Activated CD8-positive, alpha-beta T cell treated with anti-CD3 and anti-CD28 coated beads for 36 hours (primary cell): Measurements from ENCODE around the gene SSTR4. TPM values are rescaled to one million over a fixed set of nuclear protein-coding genes. Genes with fewer than 3 reads are reported as not detected.

ENCODE experiments used
- ATAC-seq: fragments of 200-7000 bp; cut with Tn5 transposase; one replicate; pipeline ENCODE4 v1.10.0; 2021; ENCODE audit warnings: mild to moderate bottlenecking, moderate library complexity
- CTCF ChIA-PET: fragments of 350-600 bp; sonication (Branson Sonifier 250); formaldehyde crosslinking; loops from one replicate; lab custom pipeline; 2021; ENCODE audit warnings: antibody characterized with exemption; lab: Charles Lee
- POLR2A ChIA-PET: fragments of 350-600 bp; sonication (Branson Sonifier 250); formaldehyde crosslinking; loops from one replicate; lab custom pipeline; 2021; ENCODE audit warnings: antibody characterized with exemption; lab: Charles Lee
- DNase-seq: peaks from one replicate; pipeline ENCODE4 v3.0.0-alpha.2; 2020
- H3K27ac Mint-ChIP-seq: one replicate; pipeline ENCODE4 v1.8.0; 2021; ENCODE audit warnings: mild to moderate bottlenecking, mixed read lengths
- H3K27me3 Mint-ChIP-seq: one replicate; pipeline ENCODE4 v1.8.0; 2021; ENCODE audit warnings: mixed read lengths
- H3K36me3 Mint-ChIP-seq: one replicate; pipeline ENCODE4 v1.8.0; 2021; ENCODE audit warnings: low read depth, mixed read lengths
- H3K4me1 Mint-ChIP-seq: one replicate; pipeline ENCODE4 v1.8.0; 2021; ENCODE audit warnings: low read depth, mixed read lengths
- H3K4me3 Mint-ChIP-seq: one replicate; pipeline ENCODE4 v1.8.0; 2021; ENCODE audit warnings: mild to moderate bottlenecking, moderate library complexity, mixed read lengths
- H3K9me3 Mint-ChIP-seq: one replicate; pipeline ENCODE4 v1.8.0; 2021; ENCODE audit warnings: mixed read lengths
- intact Hi-C: fragments of 100-400 bp; cut with micrococcal nuclease; formaldehyde crosslinking; loops from one replicate; pipeline ENCODE4 v1.10.0; 2022
- total RNA-seq, 2 experiments: library from RNA; stranded (reverse); gene quantifications; one replicate each; pipeline ENCODE4 v1.2.3, GENCODE V29; 2021
- TF ChIP-seq, protein P1 (sequence below): fragments of 200-600 bp; IDR thresholded peaks from one replicate; pipeline ENCODE4 v1.8.0; 2022; ENCODE audit warnings: antibody characterized with exemption, mild to moderate bottlenecking

SSTR4 gene
- total RNA-seq, 2 experiments from 2014 or later, result not detected

DNA sequence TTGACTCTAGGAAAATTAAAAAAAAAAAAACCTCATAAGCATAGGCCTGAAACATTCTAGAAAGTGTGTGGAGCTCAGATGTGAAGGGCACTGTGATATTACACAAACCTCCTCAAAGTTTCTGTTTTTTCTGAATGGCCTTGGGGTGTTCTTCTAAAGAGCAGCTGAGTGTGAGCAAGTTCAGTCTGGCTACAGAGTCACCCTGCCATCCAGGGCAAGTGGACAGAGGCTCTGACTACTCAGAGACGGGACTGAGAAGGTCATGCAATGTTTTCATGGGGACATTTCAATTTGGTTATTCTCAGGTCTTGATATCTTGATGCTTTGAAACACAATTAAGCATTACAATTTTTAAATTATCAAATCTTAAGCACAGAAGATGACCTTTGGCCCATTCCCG is 36.6 kb upstream of the SSTR4 start:
- DNase-seq, result no peak
- Mint-ChIP-seq H3K9me3 (no peaks in the 10 kb centered on the region), H3K27ac (no peak overlapping the region), H3K4me3 (no peak overlapping the region), H3K27me3 (peaks cover 3% of the 10 kb centered on the region), H3K4me1 (no peaks in the 10 kb centered on the region), H3K36me3 (no peaks in the 10 kb centered on the region)
- intact Hi-C loops, result no loop called here
- TF ChIP-seq, protein P1, sequence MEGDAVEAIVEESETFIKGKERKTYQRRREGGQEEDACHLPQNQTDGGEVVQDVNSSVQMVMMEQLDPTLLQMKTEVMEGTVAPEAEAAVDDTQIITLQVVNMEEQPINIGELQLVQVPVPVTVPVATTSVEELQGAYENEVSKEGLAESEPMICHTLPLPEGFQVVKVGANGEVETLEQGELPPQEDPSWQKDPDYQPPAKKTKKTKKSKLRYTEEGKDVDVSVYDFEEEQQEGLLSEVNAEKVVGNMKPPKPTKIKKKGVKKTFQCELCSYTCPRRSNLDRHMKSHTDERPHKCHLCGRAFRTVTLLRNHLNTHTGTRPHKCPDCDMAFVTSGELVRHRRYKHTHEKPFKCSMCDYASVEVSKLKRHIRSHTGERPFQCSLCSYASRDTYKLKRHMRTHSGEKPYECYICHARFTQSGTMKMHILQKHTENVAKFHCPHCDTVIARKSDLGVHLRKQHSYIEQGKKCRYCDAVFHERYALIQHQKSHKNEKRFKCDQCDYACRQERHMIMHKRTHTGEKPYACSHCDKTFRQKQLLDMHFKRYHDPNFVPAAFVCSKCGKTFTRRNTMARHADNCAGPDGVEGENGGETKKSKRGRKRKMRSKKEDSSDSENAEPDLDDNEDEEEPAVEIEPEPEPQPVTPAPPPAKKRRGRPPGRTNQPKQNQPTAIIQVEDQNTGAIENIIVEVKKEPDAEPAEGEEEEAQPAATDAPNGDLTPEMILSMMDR, result no peak
- no peak for ATAC-seq
- POLR2A ChIA-PET, result no interaction called here
- CTCF ChIA-PET, result interaction anchor here (1.1 kb wide), 1 partner anchor 608 kb away, joined by 3 read pairs; no protein-coding TSS in a partner anchor

DNA sequence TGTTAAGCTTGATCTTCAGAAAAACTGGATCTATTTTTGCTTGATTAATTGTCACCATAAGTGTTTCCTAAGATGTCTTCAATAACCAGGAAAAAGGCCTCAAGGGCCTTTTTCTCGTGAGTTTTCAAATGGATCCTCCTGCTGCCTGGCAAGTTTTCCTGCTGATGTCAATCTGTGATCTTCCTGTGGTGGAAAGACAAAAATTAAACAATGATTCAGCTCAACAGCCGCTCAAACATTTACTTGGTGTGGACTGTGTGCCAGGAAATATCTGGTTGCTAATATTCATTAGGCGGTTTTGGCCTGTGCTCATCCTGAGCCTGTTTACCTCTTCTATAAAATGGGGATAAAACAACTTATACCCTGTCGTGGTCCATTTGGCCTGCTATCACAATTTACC is 35.4 kb upstream of the SSTR4 start:
- TF ChIP-seq, protein P1, result no peak
- Mint-ChIP-seq H3K4me1 (no peaks in the 10 kb centered on the region), H3K27ac (no peak overlapping the region), H3K36me3 (no peaks in the 10 kb centered on the region), H3K4me3 (no peak overlapping the region), H3K9me3 (no peaks in the 10 kb centered on the region), H3K27me3 (peaks cover 3% of the 10 kb centered on the region)
- DNase-seq (no peak), ATAC-seq (no peak)
- ChIA-PET CTCF (no interaction called here), POLR2A (no interaction called here)
- intact Hi-C loops, result no loop called here

DNA sequence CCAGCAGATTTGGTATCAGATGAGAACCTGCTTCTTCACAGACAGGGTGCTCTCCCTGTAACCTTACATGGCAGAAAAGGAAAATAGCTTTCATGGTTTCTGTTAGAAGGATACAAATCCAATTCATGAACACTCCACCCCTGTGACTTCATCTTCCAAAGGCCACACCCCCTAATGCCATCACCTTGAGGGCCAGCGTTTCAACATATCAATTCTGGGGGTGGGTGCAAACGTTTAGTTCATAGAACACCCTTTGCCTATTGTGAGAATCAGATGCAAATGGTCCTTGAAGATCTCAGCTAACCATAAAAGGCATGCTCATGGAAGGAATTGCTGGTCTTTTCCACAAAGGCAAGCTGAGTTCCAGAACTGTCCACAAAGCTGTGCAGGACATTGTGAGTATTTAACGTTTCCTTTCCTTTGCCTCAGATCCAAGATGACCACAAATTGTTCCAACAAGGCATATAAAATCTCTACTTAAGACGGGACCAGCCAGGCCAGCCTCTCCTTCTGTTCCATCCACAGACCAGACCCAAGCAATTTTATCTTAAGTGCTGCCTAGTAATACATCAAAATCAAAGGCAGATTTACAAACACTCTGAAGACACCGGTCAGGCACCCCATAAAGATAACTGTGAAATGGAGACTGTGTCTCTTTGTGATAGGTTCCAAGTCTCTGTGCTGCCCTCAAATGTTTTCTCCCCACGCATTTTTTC is 34.7 kb upstream of the SSTR4 start:
- no peaks in the 10 kb centered on the region for H3K9me3 Mint-ChIP-seq
- TF ChIP-seq, protein P1, result no peak
- no peak for ATAC-seq
- H3K27me3 Mint-ChIP-seq, result peaks cover 3% of the 10 kb centered on the region
- H3K27ac Mint-ChIP-seq, result no peak overlapping the region
- no peak overlapping the region for H3K4me3 Mint-ChIP-seq
- ChIA-PET POLR2A (no interaction called here), CTCF (no interaction called here)
- intact Hi-C loops, result no loop called here
- no peak for DNase-seq
- H3K36me3 Mint-ChIP-seq, result no peaks in the 10 kb centered on the region
- no peaks in the 10 kb centered on the region for H3K4me1 Mint-ChIP-seq

DNA sequence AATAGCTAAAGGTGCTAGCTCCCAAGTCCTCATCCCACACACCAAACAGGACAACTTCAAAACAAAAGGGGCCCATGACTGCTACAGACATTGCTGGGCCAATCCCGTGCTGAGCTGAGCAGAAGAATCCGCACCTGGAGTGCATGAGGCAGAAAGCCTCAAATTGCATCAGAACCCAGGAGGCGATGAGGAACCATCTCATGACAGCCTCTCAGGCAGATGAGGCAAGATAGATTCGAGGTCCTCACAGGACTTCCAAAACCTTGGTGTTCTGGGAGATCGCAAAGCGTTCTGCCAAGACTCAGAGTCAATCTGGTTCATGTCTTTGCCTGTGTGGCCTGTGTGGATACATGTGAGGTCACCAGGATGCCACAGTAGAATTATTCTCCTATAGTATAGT is 32.8 kb upstream of the SSTR4 start:
- TF ChIP-seq, protein P1, result no peak
- no peak overlapping the region for H3K27ac Mint-ChIP-seq
- H3K36me3 Mint-ChIP-seq, result no peaks in the 10 kb centered on the region
- ChIA-PET POLR2A (no interaction called here), CTCF (no interaction called here)
- DNase-seq (no peak), ATAC-seq (no peak)
- no peaks in the 10 kb centered on the region for H3K9me3 Mint-ChIP-seq
- H3K27me3 Mint-ChIP-seq, result no peaks in the 10 kb centered on the region
- no peak overlapping the region for H3K4me3 Mint-ChIP-seq
- intact Hi-C loops, result no loop called here
- no peaks in the 10 kb centered on the region for H3K4me1 Mint-ChIP-seq

DNA sequence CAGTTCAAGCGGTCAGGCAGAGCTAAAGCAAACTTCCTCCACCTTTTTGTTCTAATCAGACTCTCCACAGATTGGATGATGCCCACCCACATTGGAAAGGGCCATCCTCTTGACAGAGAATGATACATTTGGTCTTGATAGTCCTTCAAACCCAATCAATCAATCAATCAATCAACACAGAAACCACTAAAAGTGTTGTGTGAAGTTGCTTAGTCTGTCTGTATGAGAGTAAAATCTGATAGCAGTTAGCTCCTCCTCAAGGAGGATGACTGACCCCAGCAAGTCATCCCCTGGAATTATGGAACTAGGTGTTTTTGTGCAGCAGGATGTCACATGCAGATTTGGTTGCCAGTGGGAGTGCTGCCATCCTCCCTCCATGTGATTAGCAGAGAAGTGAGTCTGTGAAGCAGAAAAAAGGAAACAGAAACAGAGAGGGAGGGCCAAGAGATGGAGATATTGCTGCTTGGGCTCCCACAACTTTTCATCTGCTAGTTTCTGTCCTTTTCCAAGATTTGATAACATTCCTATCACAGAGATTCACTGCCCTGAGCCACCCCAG is 32.0 kb upstream of the SSTR4 start:
- ChIA-PET POLR2A (no interaction called here), CTCF (no interaction called here)
- Mint-ChIP-seq H3K4me3 (no peak overlapping the region), H3K36me3 (no peaks in the 10 kb centered on the region), H3K9me3 (no peaks in the 10 kb centered on the region), H3K27me3 (no peaks in the 10 kb centered on the region), H3K27ac (no peak overlapping the region), H3K4me1 (no peaks in the 10 kb centered on the region)
- TF ChIP-seq, protein P1, result no peak
- intact Hi-C loops, result no loop called here
- DNase-seq (no peak), ATAC-seq (no peak)
